HCT116 (cell line): Measurements from ENCODE around the gene ZNF302. TPM values are rescaled to one million over a fixed set of nuclear protein-coding genes. Genes with fewer than 3 reads are reported as not detected.
A peak's percentile ranks its signal among the peaks of the same experiment; 100 is the strongest.

Experiments
- ATAC-seq: fragments of 200-7000 bp; cut with Tn5 transposase; 2 replicates; pipeline ENCODE4 v1.9.1; 2020; ENCODE audit warnings: mild to moderate bottlenecking, moderate library complexity
- BruUV-seq: library from RNA; stranded (reverse); fragments of 400-500 nt; replicated peaks from 2 replicates; lab custom pipeline; 2021; lab: Mats Ljungman, UMichigan
- CTCF ChIA-PET: fragments of 300-600 bp; sonication (Branson Sonifier 250); formaldehyde crosslinking; loops from one replicate; lab custom pipeline; 2021; ENCODE audit warnings: antibody characterized with exemption; lab: Charles Lee
- POLR2A ChIA-PET: fragments of 300-600, 350-600 bp; sonication (Branson Sonifier 250); formaldehyde crosslinking; loops from one replicate; lab custom pipeline; 2021; ENCODE audit warnings: antibody characterized with exemption; lab: Charles Lee
- RAD21 ChIA-PET, 2 experiments: fragments of 300-600 bp; sonication (Branson Sonifier 250); formaldehyde crosslinking; loops; one replicate each; lab custom pipeline; 2023; ENCODE audit warnings: low total read pairs in 2 of 2; ENCODE audit not compliant: uncharacterized antibody in 2 of 2, unreplicated experiment in 2 of 2, low non-redundant PET in 1 of 2; lab: Charles Lee
- DNase-seq: peaks from one replicate; pipeline ENCODE4 v3.0.0-alpha.2; 2010; ENCODE audit warnings: low read depth, low spot score
- H2AFZ ChIP-seq: fragments of 200-600 bp; shearing (Covaris generic), sonication (generic); 2 replicates; pipeline ENCODE4 v1.6.1; 2017; ENCODE audit warnings: low read depth, mixed run types, mixed read lengths, antibody characterized with exemption, low read length; ENCODE audit not compliant: poor library complexity, severe bottlenecking
- H3K27ac ChIP-seq: 2 replicates; pipeline ENCODE4 v1.5.1; 2012; ENCODE audit warnings: low read depth, low read length
- H3K27me3 ChIP-seq: fragments of 200-600 bp; sonication (generic); 2 replicates; pipeline ENCODE4 v1.6.1; 2016; ENCODE audit warnings: mixed run types, low read length, mixed read lengths; ENCODE audit not compliant: insufficient read depth
- H3K36me3 ChIP-seq, 2 experiments: fragments of 200-500 bp in 1 of 2; fragments of 200-600 bp in 1 of 2; sonication (Bioruptor generic) in 1 of 2; sonication (generic) in 1 of 2; 2 replicates each; pipeline versions ENCODE4 v1.5.1 to v1.6.1; 2014 to 2016; ENCODE audit warnings: low read length in 2 of 2, inconsistent platforms in 1 of 2, mixed read lengths in 1 of 2, mixed run types in 1 of 2; ENCODE audit not compliant: insufficient read depth in 2 of 2, control insufficient read depth in 1 of 2
- H3K4me1 ChIP-seq, 2 experiments: fragments of 200-600 bp in 1 of 2; sonication (generic) in 1 of 2; 2 replicates each; pipeline versions ENCODE4 v1.5.1 to v1.6.1; 2012 to 2017; ENCODE audit warnings: low read length in 2 of 2, inconsistent platforms in 1 of 2, mild to moderate bottlenecking in 1 of 2, mixed read lengths in 1 of 2, mixed run types in 1 of 2, moderate library complexity in 1 of 2; ENCODE audit not compliant: insufficient read depth in 2 of 2, control insufficient read depth in 1 of 2
- H3K4me2 ChIP-seq: fragments of 200-600 bp; sonication (generic); 2 replicates; pipeline ENCODE4 v1.6.1; 2017; ENCODE audit warnings: mixed run types, low read length, mixed read lengths
- H3K4me3 ChIP-seq, 2 experiments: fragments of 200-600 bp in 1 of 2; sonication (generic) in 1 of 2; replicated peaks in 1 of 2; 2 replicates each; pipeline ENCODE4 v1.5.1; 2011 to 2016; ENCODE audit warnings: low read length in 2 of 2, control low read depth in 1 of 2, low read depth in 1 of 2, mild to moderate bottlenecking in 1 of 2, mixed read lengths in 1 of 2, mixed run types in 1 of 2
- H3K79me2 ChIP-seq: fragments of 200-600 bp; sonication (generic); 2 replicates; pipeline ENCODE4 v1.6.1; 2017; ENCODE audit warnings: mild to moderate bottlenecking, mixed run types, low read length, moderate library complexity, mixed read lengths; ENCODE audit not compliant: insufficient read depth
- H3K9ac ChIP-seq: fragments of 200-600 bp; sonication (generic); 2 replicates; pipeline ENCODE4 v1.6.1; 2016; ENCODE audit warnings: low read length, mixed read lengths
- H3K9me2 ChIP-seq: fragments of 200-600 bp; sonication (generic), shearing (Covaris generic); 2 replicates; pipeline ENCODE4 v1.6.1; 2017; ENCODE audit warnings: mixed run types, mild to moderate bottlenecking, moderate library complexity; ENCODE audit not compliant: insufficient read depth
- H3K9me3 ChIP-seq, 2 experiments: fragments of 200-500 bp in 1 of 2; fragments of 200-600 bp in 1 of 2; sonication (Bioruptor generic) in 1 of 2; sonication (generic) in 1 of 2; 2 replicates each; pipeline ENCODE4 v1.6.1; 2014 to 2017; ENCODE audit warnings: low read length in 2 of 2, mixed read lengths in 2 of 2, inconsistent platforms in 1 of 2, low read depth in 1 of 2, mild to moderate bottlenecking in 1 of 2, mixed run types in 1 of 2, moderate library complexity in 1 of 2; ENCODE audit not compliant: control insufficient read depth in 1 of 2, insufficient read depth in 1 of 2
- H4K20me1 ChIP-seq: fragments of 200-600 bp; sonication (generic), shearing (Covaris generic); 2 replicates; pipeline ENCODE4 v1.6.1; 2017; ENCODE audit warnings: mixed run types, mild to moderate bottlenecking, moderate library complexity; ENCODE audit not compliant: insufficient read depth
- CBX3 ChIP-seq: IDR thresholded peaks from 2 replicates; pipeline ENCODE4 v1.6.1; 2012; ENCODE audit warnings: low read depth
- ELF1 ChIP-seq: IDR thresholded peaks from 2 replicates; pipeline ENCODE4 v1.6.1; 2012; ENCODE audit warnings: low read depth, borderline replicate concordance
- EZH2 ChIP-seq: fragments of 200-600 bp; sonication (generic); IDR thresholded peaks from 2 replicates; pipeline ENCODE4 v1.6.1; 2017; ENCODE audit warnings: antibody characterized with exemption, mixed run types
- RAD21 ChIP-seq: IDR thresholded peaks from 2 replicates; pipeline ENCODE4 v1.6.1; 2012; ENCODE audit warnings: low read depth, mild to moderate bottlenecking
- SP1 ChIP-seq: IDR thresholded peaks from 2 replicates; pipeline ENCODE4 v1.6.1; 2012; ENCODE audit warnings: low read depth
- intact Hi-C: fragments of 100-400 bp; cut with micrococcal nuclease; formaldehyde crosslinking; loops from 2 replicates; pipeline ENCODE4 v1.10.0; 2022
- total RNA-seq: library from RNA; stranded (reverse); gene quantifications from one replicate; pipeline ENCODE4 v1.2.1, GENCODE V29; 2021; ENCODE audit not compliant: unreplicated experiment
- TF ChIP-seq, protein P1 (sequence below): IDR thresholded peaks from 2 replicates; pipeline ENCODE4 v1.6.1; 2011; ENCODE audit warnings: mild to moderate bottlenecking, low read length, moderate library complexity; ENCODE audit not compliant: insufficient replicate concordance; ENCODE audit errors: extremely low read depth
- TF ChIP-seq, protein P2 (sequence below): IDR thresholded peaks from 2 replicates; pipeline ENCODE4 v1.6.1; 2012
- TF ChIP-seq, protein P3 (sequence below): IDR thresholded peaks from 2 replicates; pipeline ENCODE4 v1.6.1; 2012

Gene ZNF302
- total RNA-seq, 1 experiment from 2014 or later: 9.9 TPM

DNA sequence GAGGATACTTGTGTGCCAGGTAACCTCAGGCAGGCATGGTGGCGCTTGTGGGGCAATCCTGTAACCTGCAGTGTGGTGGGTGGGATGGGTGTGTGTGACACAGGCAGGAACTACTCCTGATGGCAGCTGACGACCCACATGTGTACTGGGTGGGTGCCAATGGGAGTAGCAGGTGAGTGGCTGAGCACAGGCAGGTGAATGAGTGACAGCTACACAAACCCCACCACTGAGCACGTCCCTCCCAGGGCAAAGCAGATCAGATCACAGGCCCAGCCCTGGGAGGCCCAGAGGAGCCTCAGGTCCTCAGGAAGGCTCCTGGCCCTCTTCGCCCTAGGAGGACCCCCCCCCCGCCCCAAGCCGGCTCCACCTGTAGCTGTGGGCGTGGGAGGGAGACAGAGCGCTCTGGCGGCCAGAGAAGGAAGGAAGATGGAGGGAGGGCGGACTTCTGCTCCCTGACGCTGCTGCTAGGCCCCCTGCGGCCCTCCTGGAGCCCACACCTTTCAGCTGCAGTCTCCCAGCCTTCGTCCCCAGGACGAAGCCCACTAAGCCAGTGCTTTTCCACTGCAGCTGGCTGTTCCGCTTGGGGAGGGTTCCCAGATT lies 55.2 kb downstream of the ZNF302 start (continued):
- TF ChIP-seq, protein P1, sequence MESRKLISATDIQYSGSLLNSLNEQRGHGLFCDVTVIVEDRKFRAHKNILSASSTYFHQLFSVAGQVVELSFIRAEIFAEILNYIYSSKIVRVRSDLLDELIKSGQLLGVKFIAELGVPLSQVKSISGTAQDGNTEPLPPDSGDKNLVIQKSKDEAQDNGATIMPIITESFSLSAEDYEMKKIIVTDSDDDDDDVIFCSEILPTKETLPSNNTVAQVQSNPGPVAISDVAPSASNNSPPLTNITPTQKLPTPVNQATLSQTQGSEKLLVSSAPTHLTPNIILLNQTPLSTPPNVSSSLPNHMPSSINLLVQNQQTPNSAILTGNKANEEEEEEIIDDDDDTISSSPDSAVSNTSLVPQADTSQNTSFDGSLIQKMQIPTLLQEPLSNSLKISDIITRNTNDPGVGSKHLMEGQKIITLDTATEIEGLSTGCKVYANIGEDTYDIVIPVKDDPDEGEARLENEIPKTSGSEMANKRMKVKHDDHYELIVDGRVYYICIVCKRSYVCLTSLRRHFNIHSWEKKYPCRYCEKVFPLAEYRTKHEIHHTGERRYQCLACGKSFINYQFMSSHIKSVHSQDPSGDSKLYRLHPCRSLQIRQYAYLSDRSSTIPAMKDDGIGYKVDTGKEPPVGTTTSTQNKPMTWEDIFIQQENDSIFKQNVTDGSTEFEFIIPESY: no peak
- TF ChIP-seq, protein P2, sequence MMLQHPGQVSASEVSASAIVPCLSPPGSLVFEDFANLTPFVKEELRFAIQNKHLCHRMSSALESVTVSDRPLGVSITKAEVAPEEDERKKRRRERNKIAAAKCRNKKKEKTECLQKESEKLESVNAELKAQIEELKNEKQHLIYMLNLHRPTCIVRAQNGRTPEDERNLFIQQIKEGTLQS: no peak
- no peak for TF ChIP-seq CBX3

DNA sequence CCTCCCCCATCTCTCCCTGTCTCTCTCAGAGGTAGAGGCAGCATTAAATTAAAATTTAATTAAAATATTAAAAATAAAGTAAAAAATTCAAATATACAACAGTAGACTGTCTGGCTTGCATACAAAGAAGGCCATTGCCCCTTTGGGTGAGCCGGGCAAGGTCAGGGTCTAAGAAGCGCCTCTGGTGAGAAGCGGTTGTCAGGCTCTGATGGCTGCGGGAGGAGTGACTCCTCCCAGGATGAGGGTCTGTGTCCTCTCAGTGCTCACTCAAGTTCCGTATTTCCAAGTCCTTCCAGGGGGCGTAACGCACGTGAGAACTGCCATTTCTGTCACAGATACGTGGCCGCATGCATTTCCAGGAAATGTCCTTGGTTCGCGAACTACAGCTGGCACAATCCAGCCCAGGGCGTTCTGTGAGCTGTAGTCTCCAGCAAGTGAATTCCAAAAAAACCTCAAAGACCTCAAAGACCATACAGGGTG lies 55.8 kb downstream of the ZNF302 start:
- TSS peak; percentile 93 for BruUV-seq
- Histone ChIP-seq H3K27me3 (no peaks in the 10 kb centered on the region), H3K27ac (peak overlapping the region; percentile 72), H2AFZ (peak overlapping the region; percentile 1), H3K36me3 (no peaks in the 10 kb centered on the region), H3K4me3 (peak overlapping the region; percentile 50 to 70), H3K4me2 (peak overlapping the region; percentile 93), H3K9me2 (no peaks in the 10 kb centered on the region), H3K9me3 (peaks cover 0 to 4% of the 10 kb centered on the region in 2 experiments; a peak in 1 of 4 replicates), H3K9ac (peak overlapping the region; percentile 71), H3K4me1 (peaks cover 4 to 17% of the 10 kb centered on the region in 2 experiments; a peak in 2 of 4 replicates), H3K79me2 (no peaks in the 10 kb centered on the region)
- peak; percentile 40; the same call in 1 of the 2 replicates for ATAC-seq
- ChIA-PET RAD21 (interaction anchor here in 1 of 2 experiments (0.7 kb wide), 1 partner anchor 13 kb away, joined by 3 read pairs; no protein-coding TSS in a partner anchor), POLR2A (no interaction called here), CTCF (interaction anchor here (1.2 kb wide), 1 partner anchor 20 kb away, joined by 4 read pairs; no protein-coding TSS in a partner anchor)
- TF ChIP-seq ELF1 (no peak), RAD21 (no peak), EZH2 (no peak), SP1 (no peak)
- TF ChIP-seq, protein P3, sequence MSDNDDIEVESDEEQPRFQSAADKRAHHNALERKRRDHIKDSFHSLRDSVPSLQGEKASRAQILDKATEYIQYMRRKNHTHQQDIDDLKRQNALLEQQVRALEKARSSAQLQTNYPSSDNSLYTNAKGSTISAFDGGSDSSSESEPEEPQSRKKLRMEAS: no peak; the same call in none of the 2 replicates
- TF ChIP-seq, protein P1: no peak
- TF ChIP-seq, all 23 proteins: peak for 0
- H4K20me1 ChIP-seq: no peaks in the 10 kb centered on the region
- intact Hi-C loops: loop anchor here (1.0 kb wide), 1 partner anchor 56 kb away; the partner anchor contains the start of genes SCGB2B2 and ZNF302
- no peak for DNase-seq
